GM19467 (cell line): ENCODE data around the gene CD247.

Experiments used
- ATAC-seq: cut with Tn5 transposase; IDR thresholded peaks from one replicate; pipeline ENCODE4 v1.9.1; 2021; ENCODE audit warnings: mild to moderate bottlenecking, moderate library complexity; ENCODE audit not compliant: unreplicated experiment

The CD247 gene

DNA sequence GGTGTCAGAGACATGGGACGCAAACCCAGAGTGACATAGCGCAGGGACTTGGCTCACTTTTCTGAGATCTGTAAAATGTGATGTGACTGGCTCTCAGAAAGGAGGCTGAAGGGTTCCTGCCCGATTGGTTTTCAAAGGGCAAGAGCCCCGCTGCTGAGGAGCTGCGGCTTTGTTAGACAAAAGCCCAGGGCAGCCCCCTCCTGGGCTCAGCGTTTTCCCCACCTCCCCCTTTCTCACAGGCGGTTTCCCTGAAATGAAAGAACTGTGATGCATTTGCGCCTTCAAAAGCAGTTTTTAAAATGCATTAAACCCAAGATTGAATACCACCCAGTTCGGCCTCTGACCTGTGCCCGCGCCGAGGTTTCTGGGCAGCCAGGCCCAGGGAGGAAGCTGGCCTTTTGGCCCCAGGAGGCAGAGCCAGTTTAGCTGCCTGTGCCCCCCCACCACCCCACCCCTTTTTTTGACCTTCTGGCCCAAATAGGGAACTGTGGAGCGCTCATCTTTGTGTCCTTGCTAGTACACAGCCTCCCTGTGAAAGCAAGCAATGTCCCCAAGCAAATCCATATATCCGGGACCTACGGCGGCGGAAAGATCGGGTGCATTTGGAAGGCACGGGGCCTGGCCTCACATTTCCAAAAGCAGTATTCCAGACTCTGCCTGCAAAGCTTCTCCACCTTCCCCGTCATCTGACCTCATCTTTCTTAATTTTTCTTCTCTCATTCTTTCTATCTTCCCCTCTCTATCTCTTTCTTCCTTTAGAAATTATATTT, 28.6 kb downstream of the CD247 start:
- ATAC-seq = no peak

DNA sequence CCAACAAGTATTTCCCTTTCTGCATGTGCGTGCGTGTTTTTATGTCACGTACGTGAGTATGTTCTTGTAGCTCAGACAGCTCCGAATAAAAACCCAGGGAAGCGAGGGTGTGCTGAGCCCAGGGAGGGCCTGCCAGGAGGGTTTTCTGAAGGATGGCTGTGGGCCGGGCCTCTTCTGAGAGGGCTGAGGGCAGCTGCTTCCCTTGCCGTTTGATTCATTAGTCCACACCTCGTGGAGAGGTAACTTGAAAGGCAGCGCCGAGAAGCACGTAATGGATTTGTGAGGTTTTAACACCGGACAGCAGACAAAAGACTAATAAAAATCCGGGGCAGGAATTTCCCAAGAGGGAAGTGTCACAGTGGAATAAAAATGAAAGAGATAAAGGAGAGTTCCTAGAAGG, 29.5 kb downstream of the CD247 start:
- no peak for ATAC-seq

DNA sequence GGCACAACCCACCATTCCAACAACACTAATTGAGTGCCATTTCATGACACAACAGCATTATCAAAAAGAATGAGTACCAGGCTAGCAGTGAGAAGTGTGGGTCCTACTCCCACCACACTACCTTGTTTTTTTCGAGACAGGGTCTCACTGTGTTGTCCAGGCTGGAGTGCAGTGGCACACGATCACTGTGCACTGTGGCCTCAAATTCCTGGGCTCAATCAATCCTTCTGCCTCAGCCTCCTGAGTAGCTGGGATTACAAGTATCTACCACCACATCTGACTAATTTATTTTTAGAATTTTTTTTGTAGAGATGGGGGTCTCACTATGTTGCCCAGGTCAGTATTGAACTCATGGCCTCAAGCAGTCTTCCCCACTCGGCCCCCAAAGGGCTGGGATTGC, 30.7 kb downstream of the CD247 start:
- no peak for ATAC-seq

DNA sequence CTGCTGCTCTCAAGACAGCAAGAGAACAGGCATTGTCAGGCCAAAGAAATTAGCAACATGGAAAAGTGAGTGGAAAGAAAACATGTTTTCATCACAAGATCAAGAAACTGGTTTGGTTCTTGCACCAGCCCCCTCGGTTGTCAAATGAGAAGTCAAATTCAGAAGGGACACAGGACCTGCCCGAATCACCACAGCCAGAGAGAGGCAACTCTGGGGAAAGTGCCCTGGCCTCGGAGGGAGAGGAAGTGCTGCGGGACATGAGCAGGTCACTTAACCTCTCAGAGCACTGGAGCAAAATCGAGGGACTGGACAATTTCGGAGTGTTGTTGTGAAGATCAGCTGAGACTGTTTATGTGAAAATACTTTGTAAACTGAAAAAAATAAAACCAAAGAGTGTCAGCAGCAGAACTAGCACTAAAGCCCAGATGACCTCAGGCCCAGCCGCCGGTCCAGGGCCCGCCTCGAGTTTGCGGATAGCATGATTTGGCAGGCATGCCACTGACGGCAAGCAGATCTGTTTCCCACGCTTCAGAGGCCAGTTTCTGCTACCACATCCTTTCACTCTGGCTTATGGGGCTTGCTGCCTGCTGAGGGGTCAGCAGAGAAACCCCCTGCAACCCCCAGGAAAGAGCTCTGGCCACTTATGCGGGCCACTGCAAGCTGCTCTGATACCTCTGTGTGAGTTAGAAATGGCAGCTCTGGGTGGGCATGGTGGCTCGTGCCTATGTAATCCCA, 32.1 kb downstream of the CD247 start:
- no peak for ATAC-seq

DNA sequence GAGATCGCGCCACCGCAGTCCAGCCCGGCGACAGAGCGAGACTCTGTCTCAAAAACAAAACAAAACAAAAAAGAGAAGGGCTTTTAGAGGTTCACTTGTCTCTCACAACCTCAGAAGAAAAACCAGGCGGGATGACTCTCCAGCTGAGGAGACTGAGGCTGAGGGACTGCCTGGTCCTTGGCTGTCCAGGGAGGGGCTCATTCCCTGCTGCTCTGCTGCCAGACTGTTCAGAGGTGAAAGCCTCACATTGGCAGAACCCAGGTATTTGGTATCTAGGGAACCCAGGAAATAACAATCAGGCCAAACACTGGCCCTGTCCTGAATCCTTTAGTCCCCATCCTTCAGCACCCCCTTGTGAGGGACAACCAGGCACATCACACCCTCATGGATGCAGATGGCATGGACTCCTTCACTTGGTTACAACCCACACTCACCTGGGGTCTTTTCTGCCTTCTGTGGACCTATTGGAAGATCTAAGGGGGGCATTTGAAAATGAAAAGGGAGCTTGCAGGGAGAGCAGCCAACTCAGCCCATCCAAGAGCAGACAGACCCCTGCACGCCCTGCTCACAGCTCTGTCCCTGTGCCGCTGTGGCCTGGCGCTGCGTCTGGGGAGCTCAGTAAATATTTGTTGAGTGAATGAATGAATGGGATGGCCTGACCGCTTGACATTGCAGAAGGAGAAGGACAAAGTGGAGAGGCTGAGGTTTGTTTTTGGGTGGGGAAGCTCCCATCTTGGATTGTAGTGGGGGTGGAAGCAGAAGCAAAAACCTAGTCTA, 33.4 kb downstream of the CD247 start:
- ATAC-seq = no peak

DNA sequence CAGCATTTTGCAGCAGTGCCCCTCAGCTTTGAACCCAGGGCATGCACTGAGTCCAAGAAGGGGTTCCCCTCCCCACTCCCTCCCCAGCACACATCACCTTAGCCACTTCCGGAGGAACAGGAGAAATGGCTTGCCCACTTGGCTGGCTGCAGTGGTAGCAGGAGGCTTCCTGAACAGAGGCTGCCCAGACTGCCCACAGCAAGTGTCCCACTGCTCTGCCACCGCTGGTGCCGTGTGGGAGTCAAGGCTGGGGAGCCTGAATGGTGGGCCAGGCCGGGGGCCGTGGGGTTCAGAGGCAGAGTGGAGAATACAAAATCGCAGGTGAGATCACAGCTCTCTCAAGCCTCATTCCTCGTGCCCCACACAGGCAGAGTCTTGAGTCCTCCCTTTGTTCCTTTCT, 34.5 kb downstream of the CD247 start:
- no peak for ATAC-seq

DNA sequence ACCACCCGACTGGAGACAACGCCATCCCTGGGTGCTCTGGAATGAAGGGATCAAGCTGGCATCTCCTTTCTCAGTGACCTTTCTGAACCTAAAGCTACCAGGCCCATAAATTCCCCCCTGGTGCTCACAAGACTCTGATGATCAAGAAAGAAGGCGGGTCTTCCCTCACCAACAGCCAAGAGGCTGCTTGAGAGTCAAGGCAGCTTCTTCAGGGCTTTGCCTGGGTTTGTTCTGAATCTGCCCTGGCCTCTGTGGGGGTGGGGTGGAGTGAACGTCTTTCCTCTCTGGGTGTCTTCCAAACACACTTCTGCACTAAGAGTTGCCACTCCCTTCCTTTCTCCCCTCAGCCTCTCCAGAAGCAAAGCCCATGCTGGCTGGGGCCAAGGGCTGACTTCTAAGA, 36.1 kb downstream of the CD247 start:
- ATAC-seq = no peak

DNA sequence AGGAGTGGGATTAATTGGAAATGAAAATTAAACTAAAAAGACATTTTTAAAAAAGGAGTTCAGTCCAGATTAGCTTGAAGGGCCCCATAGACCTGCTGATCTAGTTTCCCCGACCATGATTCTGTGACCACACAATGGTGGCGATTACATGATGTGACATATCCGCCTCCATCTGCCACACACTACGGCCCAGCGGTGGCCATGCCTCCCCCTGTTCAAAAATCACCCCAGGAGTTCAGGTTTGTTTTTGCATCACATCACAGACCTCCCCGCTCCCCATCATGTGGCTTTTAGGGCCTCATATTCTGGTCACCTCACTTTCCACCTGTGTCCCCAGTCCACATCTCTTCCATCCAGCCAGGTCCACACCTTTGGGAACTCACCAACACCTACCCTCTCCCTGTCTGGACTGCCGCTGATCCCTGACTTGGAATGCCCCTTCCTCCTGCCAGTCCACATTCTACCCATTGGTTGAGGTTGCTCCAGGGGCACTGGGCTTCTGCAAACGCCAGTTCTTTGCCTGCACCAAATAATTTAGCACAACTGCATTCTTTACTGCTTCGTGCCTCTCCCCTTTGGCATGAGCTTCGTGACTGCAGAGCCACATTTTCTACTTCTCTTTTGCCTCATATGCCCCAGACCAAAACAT, 38.9 kb downstream of the CD247 start:
- ATAC-seq = no peak

DNA sequence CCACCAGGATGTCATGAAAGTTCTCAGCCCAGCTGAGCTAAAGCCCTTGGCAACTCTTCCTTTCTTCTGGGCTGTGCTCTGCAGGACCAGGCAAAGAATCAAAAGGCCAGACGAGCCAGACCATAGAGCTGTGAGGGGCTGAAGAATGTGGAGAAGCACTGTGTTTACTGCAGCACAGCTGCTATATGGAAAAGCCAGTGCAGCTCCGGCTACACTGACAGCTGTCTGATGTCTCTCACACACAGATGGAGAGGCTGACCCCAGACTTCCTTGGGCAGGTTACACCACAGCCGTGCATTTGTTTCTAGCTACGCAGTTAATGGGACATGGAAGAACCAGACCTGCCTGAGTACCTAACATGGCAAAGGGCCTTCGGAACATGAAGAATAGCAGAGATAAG, 40.3 kb downstream of the CD247 start:
- ATAC-seq = no peak

DNA sequence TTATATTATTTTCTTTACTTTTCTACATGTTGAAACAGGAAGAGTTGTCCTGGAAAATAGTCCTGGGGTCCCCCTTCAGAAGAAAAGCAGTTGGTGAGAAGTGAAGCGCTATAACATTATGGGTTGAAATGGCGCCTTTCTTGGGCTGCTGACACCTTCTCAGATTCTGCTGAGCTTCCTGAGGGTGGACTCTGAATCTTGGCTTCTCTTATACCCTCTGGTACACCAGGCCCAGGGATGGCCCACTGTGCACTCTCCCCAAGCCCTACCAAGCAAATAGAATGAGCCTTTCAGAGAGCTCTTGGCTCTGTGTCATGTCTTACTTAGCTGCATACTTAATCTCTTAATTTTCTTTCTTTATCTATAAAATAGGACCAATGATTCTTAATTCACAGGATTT, 42.3 kb downstream of the CD247 start:
- ATAC-seq = no peak

DNA sequence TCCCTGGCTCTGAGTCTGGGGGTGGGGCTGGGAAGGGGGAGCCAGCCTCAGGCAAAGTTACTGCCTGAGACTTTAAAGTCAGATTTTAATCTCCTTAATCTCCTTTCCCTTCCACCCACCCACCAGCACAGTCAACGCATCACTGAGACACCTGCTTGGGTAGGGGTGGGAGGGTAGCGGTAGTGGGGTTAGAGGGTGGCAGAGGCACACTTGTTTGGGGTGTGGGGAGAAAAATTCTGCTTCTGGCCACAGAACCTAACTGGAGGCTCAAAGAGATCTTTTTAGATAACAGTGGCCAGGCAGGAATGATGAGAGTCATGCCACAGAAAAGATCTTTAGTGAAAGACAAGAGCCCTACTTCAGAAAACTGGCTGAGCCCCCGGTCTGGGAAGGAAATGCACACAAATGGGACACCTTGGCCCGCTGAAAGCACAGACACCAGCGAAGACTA, 44.1 kb downstream of the CD247 start:
- ATAC-seq = no peak

DNA sequence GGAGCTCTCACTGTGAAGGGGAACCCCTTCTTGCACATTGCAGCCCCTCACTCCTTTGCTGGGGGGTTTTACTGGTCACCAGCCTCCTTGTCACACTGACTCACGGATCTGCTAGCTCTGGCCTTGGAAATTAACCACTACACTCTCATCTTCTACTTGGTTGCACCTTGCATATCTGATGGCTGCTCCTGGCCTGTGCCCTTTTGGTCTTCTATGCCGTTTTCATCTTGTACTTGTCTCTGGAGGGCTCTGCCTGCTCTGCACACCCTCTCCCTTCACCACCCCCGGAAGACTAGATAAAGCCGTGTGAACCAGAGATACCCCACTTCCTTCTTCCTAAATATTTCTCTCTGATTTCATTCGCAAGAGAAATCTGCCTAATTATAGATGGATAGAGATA, 44.6 kb downstream of the CD247 start:
- ATAC-seq = no peak

DNA sequence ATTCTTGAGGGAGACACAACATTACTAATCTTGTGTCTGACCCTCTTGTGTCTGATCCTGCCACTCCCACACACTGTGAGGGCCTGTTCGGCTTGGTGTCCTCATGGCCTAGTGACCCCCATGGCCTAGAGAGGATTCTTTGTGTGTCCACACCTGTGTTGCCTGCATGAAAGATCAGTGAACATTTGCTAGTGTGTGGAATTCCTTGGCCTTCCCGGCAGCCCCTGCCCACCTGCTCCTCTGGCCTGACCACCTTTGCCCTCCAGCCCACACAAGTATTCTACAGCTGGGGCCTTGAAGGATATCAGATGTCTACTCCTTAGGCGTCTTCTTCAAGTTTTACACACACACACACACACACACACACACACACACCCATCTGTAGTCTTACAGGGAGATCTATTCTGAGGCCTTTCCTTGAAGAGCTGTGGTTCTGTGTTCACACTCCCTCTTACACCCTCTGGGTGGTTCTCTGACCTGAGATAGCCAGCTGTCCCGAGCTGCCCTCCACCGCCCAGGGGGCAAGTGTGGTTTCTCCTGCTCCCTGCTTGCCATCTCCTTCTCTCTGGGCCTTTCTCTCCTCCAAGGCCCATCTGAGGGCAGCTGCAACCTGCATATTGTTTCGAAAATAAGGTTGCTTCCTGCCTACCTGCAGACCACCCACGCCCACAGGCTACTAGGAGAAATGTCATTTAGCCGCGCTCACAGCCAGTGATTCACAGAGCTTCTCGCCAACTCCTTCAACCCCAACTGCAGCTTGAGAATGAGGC, 45.4 kb downstream of the CD247 start:
- no peak for ATAC-seq

DNA sequence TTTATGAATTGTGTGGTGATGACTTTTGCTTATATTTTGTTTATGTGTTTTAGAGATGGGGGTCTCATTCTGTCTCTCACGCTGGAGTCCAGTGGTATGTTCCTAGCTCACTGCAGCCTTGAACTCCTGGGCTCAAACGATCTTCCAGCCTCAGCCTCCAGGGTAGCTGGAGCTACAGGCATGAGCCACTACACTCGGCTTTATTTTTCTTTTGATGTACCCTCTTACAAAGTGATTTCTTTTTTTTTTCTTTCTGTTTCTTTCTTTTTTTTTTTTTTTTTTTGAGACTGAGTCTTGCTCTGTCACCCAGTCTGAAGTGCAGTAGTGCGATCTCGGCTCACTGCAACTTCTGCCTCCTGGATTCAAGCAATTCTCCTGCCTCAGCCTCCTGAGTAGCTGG, 46.8 kb downstream of the CD247 start:
- no peak for ATAC-seq

DNA sequence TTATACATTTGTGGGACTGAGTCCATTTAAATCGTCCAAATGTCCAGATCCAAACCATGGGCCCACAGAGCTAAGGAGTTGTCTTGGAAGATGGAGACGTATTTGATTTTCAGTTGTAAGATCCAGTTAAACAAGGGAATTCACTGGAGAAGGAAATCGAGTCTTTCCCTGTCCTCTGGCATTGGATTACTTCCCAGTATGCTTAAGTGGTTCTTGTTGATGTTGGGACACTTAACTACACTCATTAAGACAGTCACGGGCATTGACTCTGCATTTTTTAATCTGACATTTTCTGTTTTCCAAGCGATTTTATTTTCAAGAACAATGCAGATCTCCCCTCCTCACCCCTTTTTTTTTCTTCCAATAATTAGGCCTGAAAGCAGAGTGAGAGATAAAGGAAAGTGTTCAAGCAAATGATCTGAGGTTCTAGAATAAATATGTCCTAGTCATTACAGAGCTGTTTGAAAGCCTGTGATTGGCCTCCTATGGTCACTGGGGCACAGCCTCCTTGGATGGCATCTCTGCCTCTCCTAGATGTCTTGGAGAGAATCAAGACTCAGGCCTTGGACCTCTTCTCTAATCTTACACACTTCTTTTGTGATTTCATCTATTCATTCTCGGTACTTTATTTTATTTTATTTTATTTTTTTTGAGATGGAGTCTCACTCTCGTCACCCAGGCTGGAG, 48.9 kb downstream of the CD247 start:
- no peak for ATAC-seq

DNA sequence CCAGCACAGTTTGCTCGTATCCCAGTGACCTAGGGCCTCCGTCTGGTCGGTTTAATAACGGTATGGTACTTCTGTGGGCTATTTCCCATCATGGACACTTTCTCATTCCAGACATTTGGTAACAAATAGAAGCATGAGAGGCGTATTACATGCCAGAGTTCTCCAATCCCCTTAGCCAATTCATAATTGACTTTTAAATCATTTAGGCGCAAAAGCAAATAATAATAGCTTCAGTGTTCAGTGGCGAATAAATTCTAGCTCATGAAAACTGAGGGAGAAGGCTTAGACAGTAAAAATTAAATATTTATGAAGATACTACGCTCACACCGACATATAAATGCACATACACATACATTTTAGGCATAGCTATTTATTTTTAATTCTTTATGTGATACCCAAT, 50.6 kb downstream of the CD247 start:
- ATAC-seq = no peak

DNA sequence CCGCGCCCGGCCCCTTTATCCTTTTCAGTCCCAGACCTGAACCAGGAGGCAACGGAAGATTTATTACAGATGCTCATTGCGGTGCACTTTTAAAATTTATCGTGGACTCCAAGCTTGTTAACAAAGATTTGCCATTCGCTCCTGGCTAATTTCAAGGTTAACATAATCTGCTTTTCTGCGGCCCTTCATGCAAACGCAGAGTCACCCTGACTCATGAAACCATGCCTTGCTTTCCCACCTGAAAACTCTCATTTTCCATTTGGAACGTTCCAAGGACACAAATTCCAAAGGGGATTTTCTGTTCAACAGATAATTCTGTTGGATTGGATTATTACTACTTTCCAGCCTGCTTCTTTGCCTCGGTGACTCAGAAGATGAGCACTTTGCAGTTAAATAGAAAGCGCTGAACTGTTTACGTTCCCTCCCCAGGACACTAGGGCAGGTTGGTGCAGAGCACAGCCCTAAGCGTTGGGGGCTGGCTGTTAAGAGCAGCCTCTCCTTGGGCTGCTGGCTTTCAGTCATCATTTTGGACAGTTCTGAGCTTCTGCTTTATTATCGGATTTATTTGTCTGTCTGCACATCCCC, 51.1 kb downstream of the CD247 start:
- ATAC-seq = no peak

DNA sequence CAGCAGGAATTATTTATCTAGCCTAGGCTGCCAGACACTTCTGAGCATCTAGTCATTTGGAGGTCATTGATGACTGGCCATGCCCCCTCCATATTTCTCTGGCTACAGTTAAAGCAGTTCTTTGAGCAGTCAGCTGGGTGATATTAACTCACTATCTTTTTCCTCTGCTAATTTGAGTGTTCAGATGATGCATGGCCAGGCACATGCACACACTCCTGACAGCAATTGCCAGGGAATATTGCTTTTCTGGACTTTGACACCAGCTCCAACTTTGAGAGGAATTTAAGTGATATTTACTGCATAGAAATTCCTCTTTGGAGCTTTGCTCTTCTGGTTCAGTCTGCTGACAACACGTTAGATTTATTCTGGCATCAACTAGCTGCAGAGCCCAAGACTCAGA, 52.6 kb downstream of the CD247 start:
- ATAC-seq = no peak

DNA sequence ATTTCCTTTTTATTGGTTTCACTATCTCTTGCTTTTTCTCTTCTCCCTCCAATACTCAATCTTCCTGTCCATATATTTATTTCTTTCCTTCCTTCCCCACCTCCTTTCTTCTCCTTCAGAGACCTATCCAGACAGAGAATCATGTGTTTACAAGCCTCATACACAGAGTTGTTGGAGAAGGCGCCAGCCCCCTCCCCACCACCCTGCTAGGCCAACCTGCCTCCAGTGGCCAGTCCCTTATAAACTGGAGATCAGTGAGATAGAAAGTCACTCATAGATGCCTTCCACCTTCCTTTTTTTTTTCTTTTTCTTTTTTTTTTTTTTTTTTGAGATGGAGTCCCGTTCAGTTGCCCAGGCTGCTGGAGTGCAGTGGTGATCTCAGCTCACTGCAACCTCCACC, 53.3 kb downstream of the CD247 start:
- no peak for ATAC-seq
